Stimulated activated CD8-positive, alpha-beta memory T cell treated with anti-CD3 and anti-CD28 coated beads, Interleukin-2, amount 100 ng/mL, for 1 hour (primary cell): Measurements from ENCODE around the gene TRIM51G.
"Not testable (repeated sequence)": the region's sequence is repeated elsewhere in the genome, so short reads cannot be mapped to it uniquely, and the experiment has no call there.

Experiments used
- DNase-seq, 2 donors: peaks; one replicate each; pipeline ENCODE4 v3.0.0-alpha.2; 2020; ENCODE audit warnings: low read depth in 2 of 2

The TRIM51G gene

GRCh38 chr11:48983785-48984184, at the start of gene TRIM51G:
TRIM51G (minus strand) TSS chr11:48983885; CDS start chr11:48981695, 2,190 bp downstream.
- DNase-seq, result not testable (repeated sequence)

GRCh38 chr11:49028523-49028922, 44.8 kb upstream of the TRIM51G start, which contains the start of gene TRIM49B:
TRIM49B (plus strand) TSS chr11:49028823; CDS start chr11:49031600, 2,777 bp downstream.
- DNase-seq, result not testable (repeated sequence)

- DNase-seq, result not testable (repeated sequence)
Observed at GRCh38 chr11:48968592-48968991, 15.1 kb downstream of the TRIM51G start.

- DNase-seq, result not testable (repeated sequence)
Observed at GRCh38 chr11:48955315-48956049, 28.2 kb downstream of the TRIM51G start.

- not testable (repeated sequence) for DNase-seq
Observed at GRCh38 chr11:48945796-48946195, 37.9 kb downstream of the TRIM51G start.
